GM19372 (cell line): ENCODE data around the gene PRKAR1B.

Experiments
- ATAC-seq: cut with Tn5 transposase; IDR thresholded peaks from one replicate; pipeline ENCODE4 v1.9.1; 2021; ENCODE audit warnings: mild to moderate bottlenecking, low read depth, moderate library complexity; ENCODE audit not compliant: unreplicated experiment

PRKAR1B gene

GRCh38 chr7:516606-517456, 210.2 kb downstream of the PRKAR1B start:
- no peak for ATAC-seq

- ATAC-seq = no peak
Observed at GRCh38 chr7:516216-516605, 210.9 kb downstream of the PRKAR1B start.

GRCh38 chr7:515628-516027, 211.5 kb downstream of the PRKAR1B start:
- ATAC-seq = no peak

GRCh38 chr7:514651-515598, 212.2 kb downstream of the PRKAR1B start:
- ATAC-seq = no peak

- no peak for ATAC-seq
Observed at GRCh38 chr7:514242-514641, 212.8 kb downstream of the PRKAR1B start.

- ATAC-seq = no peak
Observed at GRCh38 chr7:513521-514166, 213.4 kb downstream of the PRKAR1B start.

GRCh38 chr7:512541-513311, 214.4 kb downstream of the PRKAR1B start:
- no peak for ATAC-seq

- ATAC-seq = no peak
Observed at GRCh38 chr7:512146-512510, 215.0 kb downstream of the PRKAR1B start.

GRCh38 chr7:511476-512145, 215.5 kb downstream of the PRKAR1B start:
- ATAC-seq = no peak

- ATAC-seq = no peak
Observed at GRCh38 chr7:510782-511281, 216.2 kb downstream of the PRKAR1B start.

GRCh38 chr7:510131-510481, 217.0 kb downstream of the PRKAR1B start:
- ATAC-seq = no peak

- no peak for ATAC-seq
Observed at GRCh38 chr7:509426-510130, 217.5 kb downstream of the PRKAR1B start.

- no peak for ATAC-seq
Observed at GRCh38 chr7:508461-509170, 218.5 kb downstream of the PRKAR1B start.

GRCh38 chr7:507623-508300, 219.3 kb downstream of the PRKAR1B start:
- ATAC-seq = no peak

- ATAC-seq = no peak
Observed at GRCh38 chr7:506921-507622, 220.0 kb downstream of the PRKAR1B start.

GRCh38 chr7:506391-506831, 220.7 kb downstream of the PRKAR1B start:
- no peak for ATAC-seq

- no peak for ATAC-seq
Observed at GRCh38 chr7:505171-505570, 221.9 kb downstream of the PRKAR1B start.
